H1 (cell line): ENCODE results near the gene PTTG2. TPM values are rescaled to one million over a fixed set of nuclear protein-coding genes. Genes with fewer than 3 reads are reported as not detected.

Experiments
- CTCF ChIA-PET: fragments of 300-600 bp; sonication (Branson Sonifier 250); formaldehyde crosslinking; loops from one replicate; lab custom pipeline; 2021; ENCODE audit not compliant: partially characterized antibody; lab: Charles Lee
- POLR2A ChIA-PET: fragments of 300-600 bp; sonication (Branson Sonifier 250); formaldehyde crosslinking; loops from one replicate; lab custom pipeline; 2021; ENCODE audit warnings: inconsistent platforms; ENCODE audit not compliant: partially characterized antibody; lab: Charles Lee
- DNase-seq, 2 experiments: peaks; one replicate each; pipeline versions ENCODE4 v3.0.0 to v3.0.0-alpha.2; 2010 to 2022; ENCODE audit warnings: low spot score in 2 of 2, low read depth in 1 of 2, mixed read lengths in 1 of 2
- FAIRE-seq: peaks from 2 replicates; lab custom pipeline; 2011; peaks lifted over from hg19 to GRCh38; lab: Jason Lieb, UNC
- H2AFZ ChIP-seq: 2 replicates; pipeline ENCODE4 v1.8.1; 2012; ENCODE audit warnings: low read length, inconsistent platforms
- H2AK5ac ChIP-seq: 2 replicates; pipeline ENCODE4 v1.6.1; 2013; ENCODE audit warnings: low read depth, low read length
- H2BK120ac ChIP-seq: replicated peaks from 2 replicates; pipeline ENCODE3; 2013; ENCODE audit warnings: low read depth, low read length, inconsistent platforms
- H2BK12ac ChIP-seq: 2 replicates; pipeline ENCODE4 v1.6.1; 2013; ENCODE audit warnings: low read depth, low read length
- H2BK15ac ChIP-seq: 2 replicates; pipeline ENCODE4 v1.6.1; 2013; ENCODE audit warnings: low read length
- H2BK20ac ChIP-seq: 2 replicates; pipeline ENCODE4 v1.6.1; 2013; ENCODE audit warnings: low read length
- H2BK5ac ChIP-seq: 2 replicates; pipeline ENCODE4 v1.6.1; 2013; ENCODE audit warnings: low read depth, low read length
- H3K14ac ChIP-seq: 2 replicates; pipeline ENCODE4 v1.6.1; 2013; ENCODE audit warnings: inconsistent platforms; ENCODE audit not compliant: insufficient read length
- H3K18ac ChIP-seq: 2 replicates; pipeline ENCODE4 v1.6.1; 2013; ENCODE audit warnings: low read length; ENCODE audit errors: extremely low read depth
- H3K23ac ChIP-seq: 2 replicates; pipeline ENCODE4 v1.6.1; 2013; ENCODE audit warnings: inconsistent platforms; ENCODE audit not compliant: insufficient read length
- H3K23me2 ChIP-seq: 2 replicates; pipeline ENCODE4 v1.6.1; 2013; ENCODE audit warnings: low read depth, low read length
- H3K27ac ChIP-seq: 2 replicates; pipeline ENCODE4 v1.6.1; 2011; ENCODE audit warnings: low read depth, low read length, inconsistent platforms
- H3K27me3 ChIP-seq, 4 experiments: replicated peaks in 1 of 4; 1 replicate in 1 of 4; 2 replicates in 3 of 4; pipeline versions ENCODE4 v1.6.1 to v1.8.1; 2011 to 2013; ENCODE audit warnings: low read length in 3 of 4, mild to moderate bottlenecking in 3 of 4, inconsistent platforms in 2 of 4, mixed read lengths in 2 of 4, moderate library complexity in 1 of 4; ENCODE audit not compliant: control insufficient read depth in 3 of 4, insufficient read depth in 3 of 4; ENCODE audit errors: extremely low read depth in 1 of 4
- H3K36me3 ChIP-seq, 4 experiments: 2 replicates each; pipeline versions ENCODE4 v1.6.1 to v1.8.1; 2011 to 2013; ENCODE audit warnings: mild to moderate bottlenecking in 4 of 4, low read length in 3 of 4, moderate library complexity in 2 of 4, control low read depth in 1 of 4, inconsistent platforms in 1 of 4; ENCODE audit not compliant: insufficient read depth in 4 of 4, control insufficient read depth in 2 of 4
- H3K4ac ChIP-seq: replicated peaks from 2 replicates; pipeline ENCODE3; 2013; ENCODE audit warnings: low read length, low read depth, mixed read lengths, inconsistent platforms; ENCODE audit not compliant: insufficient read length
- H3K4me1 ChIP-seq, 4 experiments: replicated peaks in 1 of 4; 1 replicate in 1 of 4; 2 replicates in 3 of 4; pipeline versions ENCODE4 v1.6.1 to v1.8.1; 2011 to 2013; ENCODE audit warnings: low read length in 3 of 4, inconsistent platforms in 2 of 4, mixed read lengths in 1 of 4; ENCODE audit not compliant: insufficient read depth in 4 of 4, control insufficient read depth in 3 of 4
- H3K4me2 ChIP-seq, 2 experiments: 2 replicates each; pipeline versions ENCODE4 v1.6.1 to v1.8.1; 2011 to 2013; ENCODE audit warnings: low read depth in 2 of 2, low read length in 2 of 2, control low read depth in 1 of 2, inconsistent platforms in 1 of 2, mild to moderate bottlenecking in 1 of 2; ENCODE audit not compliant: insufficient read depth in 1 of 2
- H3K4me3 ChIP-seq, 4 experiments: fragments of 200-600, 300-600 bp in 1 of 4; sonication (generic), shearing (Covaris generic), sonication (Bioruptor Twin) in 1 of 4; 2 replicates each; pipeline versions ENCODE4 v1.5.1 to v1.8.1; 2011 to 2016; ENCODE audit warnings: low read length in 4 of 4, low read depth in 3 of 4, control low read depth in 2 of 4, inconsistent platforms in 2 of 4, mild to moderate bottlenecking in 2 of 4, mixed read lengths in 1 of 4, moderate library complexity in 1 of 4; ENCODE audit not compliant: insufficient read depth in 2 of 4; ENCODE audit errors: extremely low read depth in 1 of 4
- H3K56ac ChIP-seq: replicated peaks from 2 replicates; pipeline ENCODE3; 2013; ENCODE audit warnings: low read depth, mild to moderate bottlenecking, mixed read lengths, low read length, inconsistent platforms; ENCODE audit not compliant: insufficient read length
- H3K79me1 ChIP-seq: 2 replicates; pipeline ENCODE4 v1.6.1; 2013; ENCODE audit warnings: low read depth, low read length, control low read depth
- H3K79me2 ChIP-seq, 2 experiments: 2 replicates each; pipeline versions ENCODE4 v1.6.1 to v1.8.1; 2012 to 2013; ENCODE audit warnings: low read length in 2 of 2, mild to moderate bottlenecking in 2 of 2, inconsistent platforms in 1 of 2; ENCODE audit not compliant: insufficient read depth in 2 of 2, control insufficient read depth in 1 of 2
- H3K9ac ChIP-seq, 4 experiments: replicated peaks in 1 of 4; 1 replicate in 1 of 4; 2 replicates in 3 of 4; pipeline versions ENCODE4 v1.6.1 to v1.8.1; 2011 to 2013; ENCODE audit warnings: low read depth in 3 of 4, low read length in 3 of 4, control low read depth in 2 of 4, mild to moderate bottlenecking in 2 of 4, moderate library complexity in 2 of 4, inconsistent platforms in 1 of 4; ENCODE audit errors: extremely low read depth in 1 of 4
- H3K9me3 ChIP-seq, 2 experiments: 2 replicates each; pipeline versions ENCODE4 v1.6.1 to v1.8.1; 2012 to 2013; ENCODE audit warnings: mild to moderate bottlenecking in 2 of 2, moderate library complexity in 2 of 2, control low read depth in 1 of 2, inconsistent platforms in 1 of 2, low read depth in 1 of 2, low read length in 1 of 2, mixed read lengths in 1 of 2; ENCODE audit not compliant: insufficient read depth in 2 of 2
- H4K20me1 ChIP-seq, 2 experiments: replicated peaks in 1 of 2; 2 replicates each; pipeline versions ENCODE3 to v1.8.1; 2011 to 2013; ENCODE audit warnings: inconsistent platforms in 2 of 2, low read length in 2 of 2, mild to moderate bottlenecking in 1 of 2; ENCODE audit not compliant: insufficient read depth in 2 of 2, control insufficient read depth in 1 of 2
- H4K5ac ChIP-seq: 2 replicates; pipeline ENCODE4 v1.6.1; 2013; ENCODE audit warnings: low read length, low read depth, mixed read lengths, inconsistent platforms; ENCODE audit not compliant: insufficient read length
- H4K8ac ChIP-seq: 2 replicates; pipeline ENCODE4 v1.8.0; 2013; ENCODE audit warnings: mild to moderate bottlenecking, moderate library complexity, low read length, inconsistent platforms; ENCODE audit not compliant: insufficient read depth; ENCODE audit errors: extremely low read depth
- H4K91ac ChIP-seq: replicated peaks from 2 replicates; pipeline ENCODE3; 2013; ENCODE audit warnings: low read length, mixed read lengths, inconsistent platforms; ENCODE audit not compliant: insufficient read length
- ASH2L ChIP-seq: fragments of 200-600, 300-600 bp; sonication (generic); IDR thresholded peaks from one replicate; pipeline ENCODE4 v1.7.1; 2017; ENCODE audit warnings: low read length
- BCL11A ChIP-seq, 2 experiments: IDR thresholded peaks; one replicate each; pipeline ENCODE4 v1.6.1; 2011; ENCODE audit warnings: low read depth in 2 of 2, low read length in 2 of 2, mild to moderate bottlenecking in 2 of 2
- CBX5 ChIP-seq: fragments of 300-800, 300-1000 bp; sonication (generic); IDR thresholded peaks from 2 replicates; pipeline ENCODE4 v1.7.1; 2016; ENCODE audit warnings: antibody characterized with exemption, low read length, low read depth
- CHD1 ChIP-seq: IDR thresholded peaks from 2 replicates; pipeline ENCODE4 v1.6.1; 2012; ENCODE audit warnings: low read depth, low read length, improper control_type of control experiment
- E2F6 ChIP-seq: IDR thresholded peaks from 2 replicates; pipeline ENCODE4 v1.6.1; 2012; ENCODE audit warnings: inconsistent platforms
- GABPA ChIP-seq: IDR thresholded peaks from 2 replicates; pipeline ENCODE4 v1.6.1; 2011; ENCODE audit warnings: mild to moderate bottlenecking, low read length, moderate library complexity, borderline replicate concordance; ENCODE audit not compliant: insufficient read depth
- KDM1A ChIP-seq: fragments of 200-600, 300-600 bp; sonication (generic); IDR thresholded peaks from 2 replicates; pipeline ENCODE4 v1.7.1; 2016; ENCODE audit warnings: mild to moderate bottlenecking, low read length, borderline replicate concordance
- POLR2AphosphoS5 ChIP-seq: IDR thresholded peaks from 2 replicates; pipeline ENCODE4 v1.6.1; 2011; ENCODE audit warnings: low read depth, low read length
- POU5F1 ChIP-seq: IDR thresholded peaks from 2 replicates; pipeline ENCODE4 v1.6.1; 2011; ENCODE audit warnings: low read depth, mild to moderate bottlenecking, low read length, moderate library complexity
- RFX5 ChIP-seq: IDR thresholded peaks from 2 replicates; pipeline ENCODE4 v1.6.1; 2011; ENCODE audit warnings: low read depth, low read length, improper control_type of control experiment, borderline replicate concordance
- SUZ12 ChIP-seq: fragments of 200-600 bp; sonication (generic); IDR thresholded peaks from 2 replicates; pipeline ENCODE4 v1.6.1; 2012; ENCODE audit warnings: mild to moderate bottlenecking, inconsistent platforms, low read length, moderate library complexity, mixed read lengths
- TCF12 ChIP-seq: IDR thresholded peaks from 2 replicates; pipeline ENCODE4 v1.6.1; 2011; ENCODE audit warnings: low read depth, mild to moderate bottlenecking, low read length
- WGBS, 2 experiments: shearing (Covaris generic) in 1 of 2; methylation state at CpG; one replicate each; pipeline versions ENCODE4 v1.1.6 to v1.1.7; 2013 to 2015; ENCODE audit warnings: low lambda C conversion rate in 2 of 2, mixed read lengths in 2 of 2, inconsistent platforms in 1 of 2, low coverage in 1 of 2, missing lambda C conversion rate in 1 of 2; ENCODE audit not compliant: insufficient replicate concordance in 2 of 2, insufficient coverage in 1 of 2, insufficient read length in 1 of 2; ENCODE audit errors: extremely low coverage in 1 of 2, missing lambda C conversion rate in 1 of 2; 5-methylcytosine and 5-hydroxymethylcytosine counted together
- polyA plus RNA-seq, 7 experiments: library from polyadenylated mRNA; depleted of rRNA in 3 of 7; stranded (reverse) in 5 of 7; unstranded in 2 of 7; fragments of >200 nt in 5 of 7; fragments of 200-250 nt in 2 of 7; gene quantifications; 1 replicate in 5 of 7; 2 replicates in 1 of 7; 4 replicates in 1 of 7; pipeline versions ENCODE4 v1.2.1 to v1.2.3, GENCODE V29; 2011 to 2013; ENCODE audit warnings: missing spikeins in 2 of 7, mixed read lengths in 2 of 7
- total RNA-seq: library from RNA; stranded (reverse); fragmentation: NEBNext Ultra II Directional; extraction: Animal tissue kit (Norgen Biotek cat#: 25700); gene quantifications from 2 replicates; pipeline ENCODE4 v1.2.1, GENCODE V29; 2021
- TF ChIP-seq, protein P1 (sequence below): IDR thresholded peaks from 2 replicates; pipeline ENCODE4 v1.6.1; 2011; ENCODE audit warnings: low read depth, mild to moderate bottlenecking, low read length; ENCODE audit not compliant: insufficient read depth

The PTTG2 gene
- total and polyA plus RNA-seq, 2 of the 8 experiments (the other 6 are each of a cell fraction or from before 2014, with no cell fraction given): not detected

GRCh38 chr4:37924946-37925345 is 35.3 kb upstream of the PTTG2 start:
- H2BK120ac ChIP-seq: no peak overlapping the region
- no peak overlapping the region for H2AFZ ChIP-seq
- H3K23me2 ChIP-seq: no peaks in the 10 kb centered on the region
- H3K4ac ChIP-seq: no peak overlapping the region
- no peak for FAIRE-seq
- 70% methylated on average over 7 of the region's 7 CpGs; no CpG with 5 or more reads in 1 of the 2 experiments for WGBS, 2 experiments
- H3K36me3 ChIP-seq: no peaks in the 10 kb centered on the region
- no peak overlapping the region for H2BK15ac ChIP-seq
- H4K20me1 ChIP-seq: no peaks in the 10 kb centered on the region
- no peak overlapping the region for H3K27ac ChIP-seq
- no peaks in the 10 kb centered on the region for H3K79me1 ChIP-seq
- no peak overlapping the region for H4K5ac ChIP-seq
- peak overlapping the region; percentile 36; the same call in 1 of the 2 replicates for H3K18ac ChIP-seq
- H3K56ac ChIP-seq: no peak overlapping the region
- H4K91ac ChIP-seq: peak overlapping the region; percentile 68
- H3K4me2 ChIP-seq: peak overlapping the region in 1 of 2 experiments; percentile 5; a peak in 1 of 4 replicates
- no peaks in the 10 kb centered on the region for H3K27me3 ChIP-seq
- H3K4me3 ChIP-seq: no peak overlapping the region
- DNase-seq: no peak
- H3K14ac ChIP-seq: no peak overlapping the region
- H3K9me3 ChIP-seq: no peaks in the 10 kb centered on the region
- H3K4me1 ChIP-seq: peaks cover 0 to 3% (median 0%) of the 10 kb centered on the region in 4 experiments; a peak in 1 of 7 replicates
- H4K8ac ChIP-seq: no peak overlapping the region
- ChIA-PET CTCF (no interaction called here), POLR2A (no interaction called here)
- no peaks in the 10 kb centered on the region for H3K79me2 ChIP-seq
- H3K9ac ChIP-seq: no peak overlapping the region
- no peak overlapping the region for H2BK5ac ChIP-seq
- no peak overlapping the region for H2AK5ac ChIP-seq
- H2BK12ac ChIP-seq: 0 out of 2 replicates have a peak overlapping the region, but pooled peaks have one; percentile 5
- no peak overlapping the region for H3K23ac ChIP-seq
- no peak overlapping the region for H2BK20ac ChIP-seq
- no peak for TF ChIP-seq TCF12
- TF ChIP-seq SUZ12: no peak
- no peak for TF ChIP-seq E2F6
- TF ChIP-seq POU5F1: no peak
- no peak for TF ChIP-seq RFX5
- TF ChIP-seq CBX5: no peak
- TF ChIP-seq BCL11A (IDR thresholded peaks at IDR 0.05; ENCODE audit: low read depth in 2 of 2, low read length in 2 of 2): no peak
- TF ChIP-seq POLR2AphosphoS5: no peak
- TF ChIP-seq GABPA: no peak
- TF ChIP-seq, protein P1, sequence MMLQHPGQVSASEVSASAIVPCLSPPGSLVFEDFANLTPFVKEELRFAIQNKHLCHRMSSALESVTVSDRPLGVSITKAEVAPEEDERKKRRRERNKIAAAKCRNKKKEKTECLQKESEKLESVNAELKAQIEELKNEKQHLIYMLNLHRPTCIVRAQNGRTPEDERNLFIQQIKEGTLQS: no peak
- no peak for TF ChIP-seq KDM1A
- no peak for TF ChIP-seq ASH2L
- TF ChIP-seq CHD1: no peak
